ENCODE results near the gene DBX1.

The DBX1 gene

GRCh38 chr11:20109731-20110445 is 50.4 kb downstream of the DBX1 start:
- no peak overlapping the region for H3K4me3 ChIP-seq (ENCODE audit: low read depth, low read length)
- no peak for TF ChIP-seq MAX (IDR thresholded peaks at IDR 0.05; ENCODE audit: low read depth, low read length)
- no peak for TF ChIP-seq MYC (IDR thresholded peaks at IDR 0.05; ENCODE audit: low read depth, low read length)
- no peak for TF ChIP-seq CTCF (IDR thresholded peaks at IDR 0.05; ENCODE audit: low read depth, low read length)
- TF ChIP-seq POLR2A (IDR thresholded peaks at IDR 0.05; ENCODE audit: extremely low read depth, insufficient read length) = no peak
- no peak for DNase-seq (ENCODE audit: low read depth)

Data from NB4 (cell line).